Measurements from ENCODE around the gene FXYD1.

DNA sequence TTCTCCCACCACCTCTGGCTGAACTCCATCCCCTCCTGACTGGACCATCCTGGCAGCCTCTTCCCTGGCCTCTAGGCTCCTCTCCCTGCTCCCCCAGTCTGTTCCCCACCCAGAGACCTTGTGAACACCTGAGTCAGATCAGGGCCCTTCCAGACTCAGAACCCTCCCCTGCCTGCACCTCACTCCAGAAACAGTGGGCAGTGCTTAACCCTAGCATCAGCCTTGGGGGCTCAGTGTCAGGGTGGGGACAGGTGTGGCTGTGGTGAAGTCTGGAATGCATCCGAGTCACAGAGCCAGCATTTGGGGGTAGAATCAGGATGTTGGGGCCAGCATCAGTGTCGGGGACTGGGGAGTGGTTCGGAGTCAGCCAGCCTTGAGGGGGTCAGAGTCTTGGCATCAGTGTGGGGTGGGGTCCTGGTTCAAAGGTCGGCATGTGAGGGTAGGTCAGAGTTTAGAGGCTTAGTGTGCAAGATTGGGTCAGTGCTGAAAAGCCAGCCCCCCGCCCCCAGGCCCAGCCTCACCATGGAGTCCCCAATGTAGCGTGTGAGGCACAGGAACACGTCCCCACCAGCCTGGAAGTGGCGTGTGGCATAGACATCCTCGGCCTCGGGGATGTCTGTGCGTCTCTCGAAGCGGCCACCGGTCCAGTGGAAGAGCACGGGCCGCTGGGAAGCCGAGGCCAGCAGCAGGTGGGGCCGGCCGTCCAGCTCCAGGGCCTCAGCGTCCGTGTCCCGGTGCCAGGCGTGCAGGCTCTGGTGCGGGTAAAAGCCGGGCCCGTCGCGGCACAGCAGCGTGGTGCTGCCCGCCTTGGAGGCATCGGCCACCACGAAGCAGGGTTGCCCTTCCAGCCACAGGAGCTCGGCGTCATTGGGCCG, 12.6 kb upstream of the FXYD1 start:
- TF ChIP-seq, protein P1, sequence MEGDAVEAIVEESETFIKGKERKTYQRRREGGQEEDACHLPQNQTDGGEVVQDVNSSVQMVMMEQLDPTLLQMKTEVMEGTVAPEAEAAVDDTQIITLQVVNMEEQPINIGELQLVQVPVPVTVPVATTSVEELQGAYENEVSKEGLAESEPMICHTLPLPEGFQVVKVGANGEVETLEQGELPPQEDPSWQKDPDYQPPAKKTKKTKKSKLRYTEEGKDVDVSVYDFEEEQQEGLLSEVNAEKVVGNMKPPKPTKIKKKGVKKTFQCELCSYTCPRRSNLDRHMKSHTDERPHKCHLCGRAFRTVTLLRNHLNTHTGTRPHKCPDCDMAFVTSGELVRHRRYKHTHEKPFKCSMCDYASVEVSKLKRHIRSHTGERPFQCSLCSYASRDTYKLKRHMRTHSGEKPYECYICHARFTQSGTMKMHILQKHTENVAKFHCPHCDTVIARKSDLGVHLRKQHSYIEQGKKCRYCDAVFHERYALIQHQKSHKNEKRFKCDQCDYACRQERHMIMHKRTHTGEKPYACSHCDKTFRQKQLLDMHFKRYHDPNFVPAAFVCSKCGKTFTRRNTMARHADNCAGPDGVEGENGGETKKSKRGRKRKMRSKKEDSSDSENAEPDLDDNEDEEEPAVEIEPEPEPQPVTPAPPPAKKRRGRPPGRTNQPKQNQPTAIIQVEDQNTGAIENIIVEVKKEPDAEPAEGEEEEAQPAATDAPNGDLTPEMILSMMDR (IDR thresholded peaks at IDR 0.05): no peak
- no peak for TF ChIP-seq JUND (IDR thresholded peaks at IDR 0.05)
- TF ChIP-seq TCF12 (IDR thresholded peaks at IDR 0.05): no peak
- no peak for TF ChIP-seq SIN3A (IDR thresholded peaks at IDR 0.05; ENCODE audit: borderline replicate concordance, low read depth, low read length)
- TF ChIP-seq YY1 (IDR thresholded peaks at IDR 0.05; ENCODE audit: low read depth): no peak
- TF ChIP-seq, protein P2, sequence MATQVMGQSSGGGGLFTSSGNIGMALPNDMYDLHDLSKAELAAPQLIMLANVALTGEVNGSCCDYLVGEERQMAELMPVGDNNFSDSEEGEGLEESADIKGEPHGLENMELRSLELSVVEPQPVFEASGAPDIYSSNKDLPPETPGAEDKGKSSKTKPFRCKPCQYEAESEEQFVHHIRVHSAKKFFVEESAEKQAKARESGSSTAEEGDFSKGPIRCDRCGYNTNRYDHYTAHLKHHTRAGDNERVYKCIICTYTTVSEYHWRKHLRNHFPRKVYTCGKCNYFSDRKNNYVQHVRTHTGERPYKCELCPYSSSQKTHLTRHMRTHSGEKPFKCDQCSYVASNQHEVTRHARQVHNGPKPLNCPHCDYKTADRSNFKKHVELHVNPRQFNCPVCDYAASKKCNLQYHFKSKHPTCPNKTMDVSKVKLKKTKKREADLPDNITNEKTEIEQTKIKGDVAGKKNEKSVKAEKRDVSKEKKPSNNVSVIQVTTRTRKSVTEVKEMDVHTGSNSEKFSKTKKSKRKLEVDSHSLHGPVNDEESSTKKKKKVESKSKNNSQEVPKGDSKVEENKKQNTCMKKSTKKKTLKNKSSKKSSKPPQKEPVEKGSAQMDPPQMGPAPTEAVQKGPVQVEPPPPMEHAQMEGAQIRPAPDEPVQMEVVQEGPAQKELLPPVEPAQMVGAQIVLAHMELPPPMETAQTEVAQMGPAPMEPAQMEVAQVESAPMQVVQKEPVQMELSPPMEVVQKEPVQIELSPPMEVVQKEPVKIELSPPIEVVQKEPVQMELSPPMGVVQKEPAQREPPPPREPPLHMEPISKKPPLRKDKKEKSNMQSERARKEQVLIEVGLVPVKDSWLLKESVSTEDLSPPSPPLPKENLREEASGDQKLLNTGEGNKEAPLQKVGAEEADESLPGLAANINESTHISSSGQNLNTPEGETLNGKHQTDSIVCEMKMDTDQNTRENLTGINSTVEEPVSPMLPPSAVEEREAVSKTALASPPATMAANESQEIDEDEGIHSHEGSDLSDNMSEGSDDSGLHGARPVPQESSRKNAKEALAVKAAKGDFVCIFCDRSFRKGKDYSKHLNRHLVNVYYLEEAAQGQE (IDR thresholded peaks at IDR 0.05; ENCODE audit: low read depth, low read length): no peak
- TF ChIP-seq, protein P3, sequence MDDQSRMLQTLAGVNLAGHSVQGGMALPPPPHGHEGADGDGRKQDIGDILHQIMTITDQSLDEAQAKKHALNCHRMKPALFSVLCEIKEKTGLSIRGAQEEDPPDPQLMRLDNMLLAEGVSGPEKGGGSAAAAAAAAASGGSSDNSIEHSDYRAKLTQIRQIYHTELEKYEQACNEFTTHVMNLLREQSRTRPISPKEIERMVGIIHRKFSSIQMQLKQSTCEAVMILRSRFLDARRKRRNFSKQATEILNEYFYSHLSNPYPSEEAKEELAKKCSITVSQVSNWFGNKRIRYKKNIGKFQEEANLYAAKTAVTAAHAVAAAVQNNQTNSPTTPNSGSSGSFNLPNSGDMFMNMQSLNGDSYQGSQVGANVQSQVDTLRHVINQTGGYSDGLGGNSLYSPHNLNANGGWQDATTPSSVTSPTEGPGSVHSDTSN (IDR thresholded peaks at IDR 0.05): no peak
- no peak for TF ChIP-seq MXI1 (IDR thresholded peaks at IDR 0.05; ENCODE audit: low read depth, low read length)
- TF ChIP-seq RAD21 (IDR thresholded peaks at IDR 0.05; ENCODE audit: low read length): no peak

Data from SK-N-SH (cell line).